Measurements from ENCODE around the gene KCNT1. TPM values are rescaled to one million over a fixed set of nuclear protein-coding genes. Genes with fewer than 3 reads are reported as not detected.
"Not testable (repeated sequence)": the region's sequence is repeated elsewhere in the genome, so short reads cannot be mapped to it uniquely, and the experiment has no call there.

The KCNT1 gene
- total RNA-seq (2014; rRNA removed; shearing (Covaris generic); ENCODE audit: low replicate concordance): not detected in 2 replicates

DNA sequence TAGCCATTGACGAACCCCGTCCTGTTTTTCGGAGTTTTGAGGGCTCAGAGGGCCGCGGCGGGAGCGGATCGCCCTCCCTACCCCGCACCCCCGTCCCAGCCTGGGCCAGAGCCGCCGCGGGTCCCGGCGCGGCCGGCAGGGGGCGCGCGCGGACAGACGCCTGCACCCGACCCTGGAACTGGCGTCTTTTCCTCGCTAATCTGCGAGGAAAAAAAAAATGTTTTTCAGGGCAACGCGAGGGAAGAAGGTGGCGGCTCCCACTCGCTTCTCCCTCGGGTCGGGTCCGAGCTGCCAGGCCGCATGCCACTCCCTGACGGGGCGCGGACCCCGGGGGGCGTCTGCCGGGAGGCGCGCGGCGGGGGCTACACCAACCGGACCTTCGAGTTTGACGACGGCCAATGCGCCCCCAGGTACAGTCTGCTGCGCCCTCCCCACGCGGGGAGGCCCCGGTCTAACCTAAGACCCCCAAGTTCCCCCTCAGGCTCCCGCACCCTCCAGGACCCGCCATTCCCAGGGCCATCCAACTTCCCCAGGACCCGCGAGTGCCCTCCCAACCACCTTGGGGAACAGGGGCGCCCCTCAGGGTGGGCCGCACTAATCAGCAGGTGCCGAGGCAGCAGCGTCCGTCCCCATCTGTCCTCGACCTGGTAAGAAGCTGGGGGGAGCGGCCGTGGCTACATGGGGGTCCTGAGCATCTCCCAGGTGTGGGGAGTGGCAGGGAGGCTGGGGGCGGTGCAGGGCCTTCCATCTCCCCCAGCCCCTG lies at the start of gene KCNT1:
Gene KCNT1, plus strand, starts transcription at position 227 of the 763 bp plus-strand sequence. Its CDS starts 74 bp downstream, at position 301.
- DNase-seq (ENCODE audit: low read depth): peak; percentile 34
- in situ Hi-C loops (cut with HindIII; ENCODE audit: low pct_unique_long_range_greater_than_20kb, low sequenced_read_pairs): no loop called here

- DNase-seq (ENCODE audit: low read depth): no peak
- in situ Hi-C loops (cut with HindIII; ENCODE audit: low pct_unique_long_range_greater_than_20kb, low sequenced_read_pairs): no loop called here
Observed at GRCh38 chr9:135655317-135655716, 46.7 kb upstream of the KCNT1 start.

- in situ Hi-C loops (cut with HindIII; ENCODE audit: low pct_unique_long_range_greater_than_20kb, low sequenced_read_pairs): no loop called here
- DNase-seq (ENCODE audit: low read depth): no peak
Observed at GRCh38 chr9:135657416-135657815, 44.6 kb upstream of the KCNT1 start.

- DNase-seq (ENCODE audit: low read depth): no peak
- in situ Hi-C loops (cut with HindIII; ENCODE audit: low pct_unique_long_range_greater_than_20kb, low sequenced_read_pairs): no loop called here
Observed at GRCh38 chr9:135659252-135659651, 42.7 kb upstream of the KCNT1 start.

DNA sequence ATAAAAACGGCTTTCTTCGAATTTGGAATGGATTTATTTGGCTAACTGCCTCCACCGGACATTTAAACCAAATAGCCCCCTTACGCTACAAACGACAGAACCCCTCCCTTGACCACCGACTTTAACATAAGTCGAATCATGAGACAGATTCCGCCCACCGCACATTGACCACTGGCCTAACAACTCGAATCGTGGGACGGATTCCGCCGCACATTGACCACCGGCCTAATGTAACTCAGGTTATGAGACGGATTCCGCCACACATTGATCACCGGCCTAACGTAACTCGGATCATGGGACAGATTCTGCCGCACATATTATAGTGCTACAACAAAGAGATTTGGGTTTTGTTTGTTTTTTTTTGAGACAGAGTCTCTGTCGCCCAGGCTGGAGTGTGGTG lies 41.6 kb upstream of the KCNT1 start:
- no peak for DNase-seq (ENCODE audit: low read depth)
- in situ Hi-C loops (cut with HindIII; ENCODE audit: low pct_unique_long_range_greater_than_20kb, low sequenced_read_pairs): no loop called here

DNA sequence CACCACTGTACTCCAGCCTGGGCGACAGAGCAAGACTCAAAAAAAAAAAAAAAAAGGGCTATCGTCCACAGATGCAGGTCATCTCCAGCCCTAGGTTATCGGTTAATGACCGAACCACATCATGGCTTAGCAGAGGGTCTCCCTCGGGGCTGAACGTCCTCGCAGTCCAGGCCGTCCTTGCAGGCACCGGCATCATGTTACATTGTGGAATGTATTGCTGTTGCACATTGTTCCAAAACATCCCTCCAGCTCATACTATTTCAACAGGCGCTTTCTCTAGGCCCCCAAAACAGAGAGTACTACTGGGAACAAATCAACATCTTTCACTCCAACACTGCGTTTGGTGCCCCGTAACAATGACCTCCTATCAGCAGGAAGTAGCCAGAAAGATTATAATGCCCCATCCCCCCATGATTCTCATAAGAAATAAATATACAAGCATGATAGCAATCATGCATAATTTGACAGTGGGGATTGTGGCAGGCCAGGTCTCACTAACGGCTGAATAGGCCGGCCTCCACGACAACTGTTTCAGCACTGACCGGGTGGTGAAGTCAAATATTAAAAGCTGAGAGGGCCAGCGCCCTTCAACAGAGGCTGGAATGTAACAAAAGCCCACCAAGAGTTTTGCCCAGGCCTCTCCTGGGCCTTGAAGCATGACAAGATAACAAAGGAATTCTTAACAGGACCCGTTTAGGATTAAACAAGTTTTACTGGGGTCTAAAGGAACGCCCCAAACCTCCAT lies 40.0 kb upstream of the KCNT1 start:
- in situ Hi-C loops (cut with HindIII; ENCODE audit: low pct_unique_long_range_greater_than_20kb, low sequenced_read_pairs): no loop called here

DNA sequence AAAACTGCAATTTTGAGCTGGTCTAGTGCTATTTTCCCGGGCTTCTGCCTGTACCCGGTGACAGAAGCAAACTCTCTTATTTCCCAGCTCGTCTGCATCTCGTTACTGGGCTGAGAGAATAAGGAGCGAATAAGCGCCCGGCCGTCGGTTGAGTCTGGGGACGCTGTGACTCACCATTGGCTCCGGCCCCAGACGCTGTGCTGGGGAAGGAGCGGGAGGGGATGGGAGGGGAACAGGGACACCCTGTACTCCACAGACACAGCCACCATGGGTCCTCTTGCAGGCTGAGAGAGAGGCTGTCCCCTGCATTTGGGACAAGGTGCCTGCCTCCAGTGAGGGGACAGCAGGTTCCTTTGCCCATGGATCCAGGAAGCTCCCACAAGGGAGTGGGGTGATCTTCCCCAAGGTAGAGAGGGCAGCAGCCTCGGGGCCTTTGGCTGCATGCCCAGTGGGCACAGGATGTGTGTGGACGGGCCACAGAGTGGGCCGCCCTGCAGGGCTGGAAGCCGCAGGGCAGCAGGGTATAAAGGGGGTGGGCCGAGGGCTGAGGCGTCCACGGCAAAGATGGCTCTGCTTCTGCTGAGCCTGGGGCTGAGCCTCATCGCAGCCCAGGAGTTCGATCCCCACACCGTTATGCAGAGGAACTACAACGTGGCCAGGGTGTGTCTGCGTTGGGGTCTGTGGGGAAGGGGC lies 39.1 kb upstream of the KCNT1 start, which contains the start of gene LCN9:
Gene LCN9, plus strand, starts transcription at position 552 of the 693 bp plus-strand sequence. Its CDS starts 13 bp downstream, at position 565.
- no peak for DNase-seq (ENCODE audit: low read depth)

More for the DNA sequence above, 40.0 kb upstream of the KCNT1 start:
- DNase-seq (ENCODE audit: low read depth): no peak

DNA sequence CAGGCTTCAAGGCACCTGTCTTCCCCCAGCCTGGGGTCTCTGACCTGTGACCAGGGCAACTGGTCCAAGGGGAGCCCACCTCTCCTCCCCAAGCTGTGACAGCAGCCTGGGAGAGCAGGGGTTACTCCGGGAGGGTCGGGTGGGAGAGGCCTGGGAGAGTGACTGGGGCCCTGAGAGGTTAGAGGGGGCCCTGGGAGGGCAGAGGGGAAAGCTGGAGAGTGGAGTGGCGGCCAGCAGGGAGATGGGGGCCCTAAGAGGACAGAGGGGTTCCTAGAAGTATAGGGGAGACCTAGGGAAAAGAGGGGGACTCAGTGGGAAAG lies 38.6 kb upstream of the KCNT1 start:
- in situ Hi-C loops (cut with HindIII; ENCODE audit: low pct_unique_long_range_greater_than_20kb, low sequenced_read_pairs): no loop called here

More for the DNA sequence above, 39.1 kb upstream of the KCNT1 start, which contains the start of gene LCN9:
- in situ Hi-C loops (cut with HindIII; ENCODE audit: low pct_unique_long_range_greater_than_20kb, low sequenced_read_pairs): no loop called here

DNA sequence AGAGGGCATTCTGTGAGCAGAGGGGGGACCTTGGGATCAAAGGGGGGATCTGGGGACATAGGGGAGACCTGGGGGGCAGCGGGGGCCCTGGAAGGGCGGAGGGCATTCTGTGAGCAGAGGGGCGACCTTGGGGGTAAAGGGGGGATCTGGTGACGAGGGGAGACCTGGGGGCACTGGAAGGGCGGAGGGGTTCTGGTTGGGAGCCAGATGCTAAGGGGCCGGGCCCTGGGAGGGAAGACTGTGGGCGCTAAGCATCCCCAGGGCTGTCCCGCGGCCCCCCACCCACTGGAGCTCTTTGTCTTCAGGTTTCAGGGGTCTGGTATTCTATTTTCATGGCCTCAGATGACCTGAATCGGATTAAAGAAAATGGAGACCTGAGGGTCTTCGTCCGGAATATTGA lies 38.1 kb upstream of the KCNT1 start:
- no peak for DNase-seq (ENCODE audit: low read depth)
- in situ Hi-C loops (cut with HindIII; ENCODE audit: low pct_unique_long_range_greater_than_20kb, low sequenced_read_pairs): no loop called here

More for the DNA sequence above, 38.6 kb upstream of the KCNT1 start:
- no peak for DNase-seq (ENCODE audit: low read depth)

- DNase-seq (ENCODE audit: low read depth): no peak
- in situ Hi-C loops (cut with HindIII; ENCODE audit: low pct_unique_long_range_greater_than_20kb, low sequenced_read_pairs): no loop called here
Observed at GRCh38 chr9:135664266-135664665, 37.7 kb upstream of the KCNT1 start.

- no peak for DNase-seq (ENCODE audit: low read depth)
- in situ Hi-C loops (cut with HindIII; ENCODE audit: low pct_unique_long_range_greater_than_20kb, low sequenced_read_pairs): no loop called here
Observed at GRCh38 chr9:135664801-135665794, 36.9 kb upstream of the KCNT1 start.

DNA sequence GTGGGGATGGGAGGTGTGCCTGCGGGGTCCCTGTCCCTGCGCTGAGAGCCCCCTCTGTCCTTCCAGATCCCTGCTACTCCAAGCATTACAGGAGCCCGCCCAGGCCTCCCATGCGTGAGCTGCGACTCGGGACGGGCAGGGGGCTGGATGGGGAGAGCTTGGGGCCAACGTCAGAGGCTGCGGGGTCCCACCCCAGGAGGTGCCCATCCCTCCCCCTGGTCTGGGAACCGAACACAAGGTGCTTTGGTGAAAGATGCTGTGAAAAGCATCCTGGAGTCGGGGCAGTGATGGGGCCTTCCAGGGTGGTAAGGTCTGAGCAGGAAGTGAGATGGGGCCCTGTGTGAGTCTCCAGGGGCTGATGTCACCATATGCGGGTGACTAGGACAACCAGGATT lies 36.2 kb upstream of the KCNT1 start:
- no peak for DNase-seq (ENCODE audit: low read depth)
- in situ Hi-C loops (cut with HindIII; ENCODE audit: low pct_unique_long_range_greater_than_20kb, low sequenced_read_pairs): no loop called here

DNA sequence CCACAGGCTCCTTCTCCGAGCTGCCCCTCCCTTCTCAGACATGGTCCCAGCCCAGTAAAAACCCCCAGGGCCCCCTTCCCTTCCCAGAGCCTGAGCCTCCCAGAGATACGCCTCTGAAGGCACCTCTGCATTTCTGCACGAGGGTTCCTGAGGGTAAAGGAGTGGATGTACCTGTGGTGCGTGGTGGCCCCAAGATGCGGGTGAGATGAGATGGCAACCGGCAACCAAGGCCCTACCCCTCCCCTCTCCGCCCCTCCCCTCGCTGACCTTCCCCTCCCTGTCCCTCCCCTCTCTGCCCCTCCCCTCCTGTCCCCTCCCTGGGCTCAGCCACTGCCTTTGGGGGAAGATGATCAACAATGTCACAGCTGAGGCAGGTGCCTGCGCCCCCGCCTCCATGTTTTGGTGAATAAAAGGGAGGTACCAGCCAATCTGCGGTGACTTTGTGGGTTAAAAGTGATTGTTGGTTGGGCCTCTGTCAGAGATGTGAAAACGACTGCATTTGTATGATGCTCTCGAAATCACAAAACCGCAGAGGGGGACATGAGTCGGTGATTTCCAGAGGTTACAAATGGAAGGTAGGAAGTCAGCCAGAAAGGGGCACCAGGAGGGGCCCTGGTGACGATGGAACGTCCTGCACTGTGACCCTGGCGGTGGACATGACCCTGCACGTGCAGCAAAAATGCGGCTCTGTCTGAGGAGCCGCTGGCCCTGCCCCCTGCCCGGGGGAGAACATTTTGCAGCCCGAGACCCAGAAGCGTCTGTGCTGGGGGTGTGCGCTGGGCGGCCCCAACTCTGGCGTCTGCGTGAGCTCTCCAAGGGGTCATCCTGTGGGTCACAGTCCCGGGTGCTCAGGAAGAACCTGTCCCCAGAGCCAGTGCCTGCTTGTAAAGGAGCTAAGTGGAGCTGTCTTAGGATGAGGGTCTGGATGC lies 35.2 kb upstream of the KCNT1 start:
- in situ Hi-C loops (cut with HindIII; ENCODE audit: low pct_unique_long_range_greater_than_20kb, low sequenced_read_pairs): no loop called here
- DNase-seq (ENCODE audit: low read depth): no peak

DNA sequence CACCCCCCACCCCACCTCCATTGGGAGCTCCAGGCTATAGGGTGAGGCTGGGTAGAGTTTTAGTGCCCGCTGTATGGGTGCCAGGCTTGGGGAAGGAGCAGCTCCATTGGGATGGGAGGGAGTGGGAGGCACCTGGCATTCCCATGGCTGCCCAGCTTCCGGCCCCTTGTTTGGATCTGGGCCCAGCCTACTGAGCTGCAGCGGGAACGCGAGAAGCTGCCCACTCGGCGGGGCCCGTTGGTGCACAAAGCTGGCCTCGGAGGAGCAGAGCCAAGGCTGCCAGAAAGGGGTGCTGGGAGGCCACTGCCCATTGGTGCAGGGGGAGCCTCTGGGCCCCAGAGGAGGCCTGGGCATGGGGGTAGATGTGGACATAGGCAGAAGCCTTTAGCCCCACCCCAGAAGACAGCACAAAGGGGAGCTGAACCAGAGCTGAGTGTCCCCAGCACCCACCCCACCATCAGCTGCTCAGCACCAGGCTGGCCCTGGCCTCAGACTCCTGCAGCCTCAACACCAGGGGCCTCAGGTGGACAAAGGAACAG lies 34.5 kb upstream of the KCNT1 start:
- in situ Hi-C loops (cut with HindIII; ENCODE audit: low pct_unique_long_range_greater_than_20kb, low sequenced_read_pairs): no loop called here
- no peak for DNase-seq (ENCODE audit: low read depth)

DNA sequence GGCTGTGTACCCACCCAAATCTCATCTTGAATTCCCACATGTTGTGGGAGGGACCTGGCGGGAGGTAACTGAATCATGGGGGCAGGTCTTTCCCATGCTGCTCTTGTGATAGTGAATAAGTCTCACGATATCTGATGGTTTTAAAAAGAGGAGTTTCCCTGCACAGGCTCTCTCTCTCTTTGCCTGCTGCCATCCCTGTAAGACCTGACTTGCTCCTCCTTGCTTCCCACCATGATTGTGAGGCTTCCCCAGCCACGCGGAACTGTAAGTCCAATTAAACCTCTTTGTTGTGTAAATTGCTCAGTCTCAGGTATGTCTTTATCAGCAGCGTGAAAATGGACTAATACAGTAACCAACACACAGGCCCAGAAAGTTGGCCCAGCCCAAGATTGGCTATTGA lies 33.0 kb upstream of the KCNT1 start:
- DNase-seq (ENCODE audit: low read depth); in situ Hi-C loops (cut with HindIII; ENCODE audit: low pct_unique_long_range_greater_than_20kb, low sequenced_read_pairs): not testable (repeated sequence)

DNA sequence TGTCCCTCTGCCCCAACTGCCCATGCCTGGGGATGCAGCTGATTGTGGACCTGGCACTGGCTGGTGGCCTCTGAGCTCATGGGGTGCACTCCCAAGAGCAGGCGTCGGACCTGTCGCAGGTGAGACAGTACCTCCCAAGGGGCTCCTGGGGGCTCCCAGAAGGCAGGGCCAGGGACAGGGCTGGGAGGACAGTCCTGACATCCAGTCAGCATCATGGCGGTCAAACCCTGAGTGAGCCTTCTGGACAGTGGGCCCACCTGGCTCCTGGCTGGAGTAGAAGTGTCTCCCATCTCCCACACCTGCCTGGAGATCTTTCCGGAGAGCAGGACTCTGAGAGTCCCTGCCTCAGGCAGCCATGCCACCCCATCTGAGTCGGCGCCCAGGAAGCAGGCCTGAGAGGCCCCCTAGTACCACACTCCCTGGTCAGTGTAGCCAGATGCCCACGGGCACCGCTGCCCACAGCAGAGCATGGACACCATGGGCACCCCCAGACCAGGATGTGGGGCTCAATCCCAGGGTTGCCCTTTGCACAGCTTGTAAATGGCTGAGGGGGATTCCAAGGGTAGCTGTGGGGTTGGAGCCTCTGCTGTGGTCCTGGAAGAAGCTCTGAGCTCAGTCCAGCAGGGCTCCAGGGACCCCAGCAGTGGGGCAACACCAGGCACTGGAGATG lies 32.2 kb upstream of the KCNT1 start:
- no peak for DNase-seq (ENCODE audit: low read depth)
- in situ Hi-C loops (cut with HindIII; ENCODE audit: low pct_unique_long_range_greater_than_20kb, low sequenced_read_pairs): no loop called here
